CD4-positive, alpha-beta T cell treated with Interleukin-4 for 4 hours (primary cell): Measurements from ENCODE around the gene TCF25.

Source experiments
- DNase-seq: peaks from one replicate; pipeline ENCODE4 v3.0.0-alpha.2; 2020

Gene TCF25

DNA sequence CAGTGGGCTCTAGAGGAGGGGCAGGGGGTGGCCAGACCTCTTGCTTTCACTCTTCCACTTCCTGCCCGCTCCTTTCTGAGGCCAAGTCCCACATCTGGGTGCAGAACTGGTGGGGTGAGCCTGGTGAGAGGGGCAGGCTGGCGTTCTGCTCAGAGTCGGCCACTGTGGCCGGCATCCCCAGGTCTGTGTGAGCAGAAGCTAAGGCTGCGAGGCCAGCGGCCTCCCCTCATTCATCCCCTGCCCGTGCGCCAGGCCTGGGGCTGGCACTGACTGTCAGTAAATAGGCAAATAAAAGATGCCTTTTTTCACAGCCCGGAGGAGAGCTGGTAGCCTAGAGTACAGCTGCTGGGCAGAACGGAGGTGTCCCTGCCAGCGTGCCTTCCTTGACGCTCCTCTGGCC, 76.4 kb downstream of the TCF25 start:
- DNase-seq, result no peak

DNA sequence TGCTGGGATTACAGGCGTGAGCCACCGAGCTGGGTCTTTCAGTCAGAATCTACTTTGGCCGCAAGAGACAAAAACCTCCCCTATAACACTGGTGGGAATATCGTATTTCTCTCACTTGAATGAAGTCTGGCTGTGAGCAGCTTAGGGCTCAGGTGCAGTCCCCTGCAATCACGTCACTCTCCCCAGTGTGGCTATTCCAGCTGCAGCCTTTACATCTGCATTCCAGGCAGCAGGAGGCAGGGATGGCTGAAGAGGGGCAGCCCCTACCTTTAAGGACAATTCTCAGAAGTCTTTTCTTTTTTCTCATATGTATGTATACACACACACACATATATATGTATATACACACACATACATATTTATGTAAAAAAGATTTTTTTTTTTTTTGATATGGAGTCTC, 78.1 kb downstream of the TCF25 start:
- DNase-seq, result no peak

DNA sequence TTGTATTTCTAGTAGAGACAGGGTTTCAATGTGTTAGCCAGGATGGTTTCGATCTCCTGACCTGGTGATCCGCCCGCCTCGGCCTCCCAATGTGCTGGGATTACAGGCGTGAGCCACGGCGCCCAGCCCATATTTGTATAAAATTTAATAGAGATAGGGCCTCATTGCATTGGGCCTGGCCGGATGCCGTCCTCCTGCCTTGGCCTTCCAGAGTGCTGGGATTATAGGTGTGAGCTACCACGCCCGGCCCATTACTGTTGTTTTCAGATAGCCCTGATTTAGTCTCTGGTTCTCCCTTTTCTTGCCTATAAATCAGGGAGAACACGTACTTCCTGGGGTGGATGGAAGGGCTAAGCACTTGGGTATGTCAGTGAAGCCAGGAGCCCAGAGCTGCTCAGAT, 78.7 kb downstream of the TCF25 start:
- DNase-seq, result no peak

DNA sequence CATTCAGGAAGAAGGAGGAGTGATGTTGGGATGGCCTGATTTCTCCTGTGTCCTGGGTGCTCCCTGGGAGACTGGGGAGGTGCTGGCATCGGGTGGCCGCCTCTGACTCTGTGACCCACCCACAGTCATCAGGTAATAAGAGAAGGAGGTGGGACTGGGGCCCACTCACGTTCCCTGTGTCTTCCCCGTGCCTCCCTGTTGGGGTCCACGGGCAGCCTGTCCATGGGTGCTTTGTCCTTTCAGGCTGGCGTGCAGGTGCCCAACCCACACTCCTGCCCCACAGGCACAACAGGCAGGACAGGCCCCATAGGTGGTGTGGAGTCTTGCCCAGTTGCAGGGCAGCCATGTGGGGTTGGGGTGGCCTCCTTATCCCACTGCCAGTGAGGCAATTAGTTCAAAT, 79.2 kb downstream of the TCF25 start:
- no peak for DNase-seq

DNA sequence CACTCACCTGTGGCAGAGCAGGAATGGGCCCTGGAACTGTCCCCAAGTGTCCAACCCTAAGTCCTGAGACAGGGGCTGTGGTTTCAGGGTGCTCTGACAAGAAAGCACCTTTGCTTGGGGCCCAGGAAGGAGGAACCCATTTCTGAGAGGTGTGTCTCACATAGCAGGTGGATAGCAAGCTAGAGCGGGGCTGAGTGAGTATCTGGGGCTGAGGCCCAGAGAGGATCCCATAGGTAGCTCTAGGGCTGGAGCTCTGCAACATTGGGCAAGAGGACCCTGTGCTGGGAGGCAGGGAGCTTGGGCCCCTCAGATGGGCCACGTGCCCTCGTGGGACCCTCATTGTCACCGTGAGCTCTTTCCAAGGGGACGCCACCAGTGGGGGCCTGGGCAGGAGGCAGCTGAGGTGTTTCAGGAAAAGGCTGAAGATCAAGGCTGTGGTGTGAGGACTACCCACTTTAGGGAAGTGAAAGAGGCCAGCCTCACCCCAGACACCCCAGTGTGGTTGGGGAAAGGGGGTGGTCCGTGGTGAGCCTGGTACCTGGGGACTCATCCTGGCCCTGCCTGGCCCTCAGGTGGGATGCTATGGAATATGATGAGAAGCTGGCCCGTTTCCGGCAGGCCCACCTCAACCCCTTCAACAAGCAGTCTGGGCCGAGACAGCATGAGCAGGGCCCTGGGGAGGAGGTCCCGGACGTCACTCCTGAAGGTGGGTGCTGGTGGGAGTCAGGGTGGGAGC, 80.4 kb downstream of the TCF25 start:
- DNase-seq, result no peak

DNA sequence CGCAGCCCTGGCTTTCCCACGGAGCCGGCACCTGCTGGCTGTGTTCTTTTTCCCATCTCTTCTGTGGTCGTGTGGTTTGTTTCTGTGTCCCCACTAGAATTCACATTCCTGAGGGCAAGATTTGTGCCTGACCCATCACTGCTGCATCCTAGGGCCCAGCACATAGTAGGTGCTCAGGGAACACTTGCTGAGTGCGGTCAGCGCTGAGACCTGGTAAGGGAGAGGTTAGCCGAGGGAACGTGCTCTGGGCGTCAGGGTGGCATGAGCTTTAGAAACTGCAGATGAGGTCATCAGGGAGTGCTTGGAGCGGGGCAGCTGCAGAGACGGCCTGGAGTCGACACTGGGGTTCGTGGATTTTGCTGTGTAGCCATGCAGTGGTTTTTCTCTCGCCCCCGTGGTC, 81.1 kb downstream of the TCF25 start:
- DNase-seq, result no peak

DNA sequence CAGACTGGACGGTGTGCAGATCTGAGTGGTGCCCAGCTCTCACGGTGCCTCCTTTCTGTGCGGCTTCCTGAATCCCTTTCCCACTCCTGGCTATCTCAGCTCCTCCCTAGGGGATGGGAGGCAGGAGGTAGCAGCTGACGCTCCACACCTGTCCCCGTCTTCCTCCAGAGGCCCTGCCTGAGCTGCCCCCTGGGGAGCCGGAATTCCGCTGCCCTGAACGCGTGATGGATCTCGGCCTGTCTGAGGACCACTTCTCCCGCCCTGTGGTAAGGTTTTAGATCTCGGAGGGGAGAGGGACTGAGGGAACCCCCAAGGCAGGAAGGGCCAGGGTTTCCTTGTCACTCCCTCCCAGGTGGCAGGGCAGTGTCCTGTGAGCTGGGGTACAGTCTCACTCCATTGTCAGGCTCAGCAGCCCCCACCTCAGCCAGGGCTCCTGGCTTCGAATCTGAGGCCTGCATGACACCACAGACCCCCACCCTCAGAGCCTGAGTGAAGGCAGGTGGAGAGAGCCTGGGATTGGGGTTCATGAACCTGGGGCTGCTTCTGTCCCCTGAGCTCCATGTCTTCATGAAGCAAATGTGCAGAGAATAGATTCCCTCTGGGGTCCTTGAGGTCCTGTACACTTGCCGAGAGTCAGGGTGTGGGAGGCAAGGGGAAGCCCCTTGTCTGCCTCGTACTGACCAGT, 81.8 kb downstream of the TCF25 start:
- no peak for DNase-seq

DNA sequence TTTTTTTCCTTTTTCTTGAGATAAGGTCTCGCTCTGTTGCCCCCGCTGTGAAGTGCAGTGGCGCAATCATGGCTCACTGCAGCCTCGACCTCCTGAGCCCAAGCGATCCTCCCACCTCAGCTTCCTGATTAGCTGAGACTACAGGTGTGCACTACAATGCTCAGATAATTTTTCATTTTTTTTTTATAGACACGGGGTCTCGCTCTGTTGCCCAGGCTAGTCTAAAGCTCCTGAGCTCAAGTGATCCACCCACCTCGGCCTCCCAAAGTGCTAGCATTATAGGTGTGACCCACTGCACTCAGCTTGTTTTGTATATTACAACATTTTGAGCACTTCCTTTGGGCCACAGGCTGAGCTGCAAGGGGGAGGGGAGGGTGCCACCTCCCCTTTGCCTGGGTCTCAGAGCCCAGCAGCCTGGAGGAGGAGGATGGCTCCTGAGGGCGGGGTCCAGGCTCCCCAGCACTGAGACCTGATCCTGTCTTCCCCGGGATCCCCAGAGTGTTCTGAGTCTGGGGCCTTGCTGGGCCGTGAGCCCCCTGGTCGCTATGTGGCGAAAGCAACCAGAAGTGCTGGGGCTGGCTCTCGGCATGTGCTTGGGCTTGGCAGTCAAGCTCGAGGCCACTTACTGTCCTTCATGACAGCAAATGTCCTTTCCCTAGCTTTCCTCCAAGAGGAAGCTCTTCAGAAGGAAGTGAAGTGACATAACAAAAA, 83.3 kb downstream of the TCF25 start:
- DNase-seq, result no peak

DNA sequence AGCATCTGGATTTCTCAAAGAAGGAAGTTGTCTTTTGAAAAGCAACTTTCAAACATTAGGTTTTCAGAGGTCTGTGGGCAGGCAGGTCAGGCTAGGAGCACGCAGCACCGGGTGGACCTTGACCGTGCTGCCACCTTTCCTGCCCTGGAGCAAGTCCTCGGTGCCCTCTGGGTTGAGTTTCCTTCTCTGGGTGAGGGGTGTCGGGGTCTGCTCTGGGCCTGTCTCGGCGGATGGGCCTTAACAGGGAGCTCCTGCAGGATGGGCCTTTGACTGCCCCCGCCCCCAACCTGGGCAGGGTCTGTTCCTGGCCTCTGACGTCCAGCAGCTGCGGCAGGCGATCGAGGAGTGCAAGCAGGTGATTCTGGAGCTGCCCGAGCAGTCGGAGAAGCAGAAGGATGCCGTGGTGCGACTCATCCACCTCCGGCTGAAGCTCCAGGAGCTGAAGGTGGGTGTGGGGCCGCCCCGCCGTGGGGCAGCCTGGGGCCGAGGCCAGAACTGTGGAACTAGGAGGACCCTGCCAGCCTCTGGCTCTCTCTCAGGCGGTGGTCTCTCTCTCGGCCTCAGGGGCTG, 83.9 kb downstream of the TCF25 start:
- no peak for DNase-seq

DNA sequence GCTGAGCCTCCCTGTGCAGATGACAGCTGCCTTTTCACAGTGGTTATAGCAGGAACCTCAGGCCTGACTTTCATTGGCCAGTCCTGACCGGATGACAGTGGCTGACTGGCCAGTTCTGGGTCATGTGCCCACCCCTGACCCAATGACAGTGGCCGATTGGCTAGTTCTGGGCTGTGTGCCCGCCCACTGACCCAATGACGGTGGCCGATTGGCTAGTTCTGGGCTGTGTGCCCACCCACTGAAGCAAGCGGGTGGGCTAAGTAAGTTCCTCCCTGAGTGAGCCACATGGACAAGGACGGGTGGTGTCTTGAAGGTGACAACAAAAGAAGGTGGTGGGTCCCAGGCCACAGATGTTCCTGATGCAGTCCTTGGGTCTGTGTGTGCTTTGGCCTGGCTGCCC, 84.7 kb downstream of the TCF25 start:
- DNase-seq, result no peak

DNA sequence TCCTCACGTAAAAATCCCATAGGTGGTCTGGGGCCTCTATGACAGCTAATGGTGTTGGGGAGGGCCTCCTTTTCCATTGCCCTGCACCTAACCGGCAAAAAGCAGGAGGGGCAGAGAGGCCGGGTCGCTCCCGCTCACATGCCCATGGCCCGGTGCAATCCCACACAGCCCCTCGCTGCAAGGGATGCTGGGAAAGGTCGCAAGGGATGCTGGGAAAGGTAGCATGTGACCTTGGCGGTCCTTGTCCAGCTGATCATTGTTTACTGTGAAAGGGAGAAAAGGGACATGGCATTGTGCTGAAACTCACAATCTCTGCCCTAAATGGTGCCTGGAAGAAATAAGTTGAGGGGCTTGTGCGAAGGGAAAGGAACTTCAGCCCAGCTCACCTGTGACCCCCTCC, 85.2 kb downstream of the TCF25 start:
- DNase-seq, result no peak

DNA sequence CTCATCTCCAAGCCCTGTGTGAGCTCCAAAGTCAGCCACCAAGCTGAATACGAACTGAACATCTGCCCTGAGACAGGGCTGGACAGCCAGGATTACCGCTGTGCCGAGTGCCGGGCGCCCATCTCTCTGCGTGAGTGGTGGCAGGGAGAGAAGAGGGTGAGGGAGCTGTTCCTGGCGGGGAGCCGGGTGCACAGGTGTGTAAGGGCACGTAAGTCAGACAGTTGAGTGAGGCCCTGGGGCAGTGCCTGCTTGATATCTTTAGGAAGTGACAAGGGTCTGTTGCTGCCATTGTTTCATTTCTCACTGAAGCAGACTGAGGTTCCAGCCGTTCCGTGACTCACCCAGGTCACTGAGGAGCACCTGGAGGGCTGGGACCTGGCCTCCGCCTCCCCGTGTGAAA, 87.6 kb downstream of the TCF25 start:
- DNase-seq, result no peak
